HL-60 (cell line): ENCODE results near the gene PTPRG.

Experiments
- CTCF ChIP-seq: IDR thresholded peaks from one replicate; pipeline ENCODE4 v1.5.1; 2011; ENCODE audit warnings: low read length, control low read depth, inconsistent platforms; ENCODE audit not compliant: insufficient read depth
- POLR2AphosphoS5 ChIP-seq: IDR thresholded peaks from 2 replicates; pipeline ENCODE4 v1.6.1; 2012; ENCODE audit warnings: low read depth
- REST ChIP-seq: IDR thresholded peaks from 2 replicates; pipeline ENCODE4 v1.6.1; 2012; ENCODE audit warnings: low read depth; ENCODE audit not compliant: insufficient replicate concordance

DNA sequence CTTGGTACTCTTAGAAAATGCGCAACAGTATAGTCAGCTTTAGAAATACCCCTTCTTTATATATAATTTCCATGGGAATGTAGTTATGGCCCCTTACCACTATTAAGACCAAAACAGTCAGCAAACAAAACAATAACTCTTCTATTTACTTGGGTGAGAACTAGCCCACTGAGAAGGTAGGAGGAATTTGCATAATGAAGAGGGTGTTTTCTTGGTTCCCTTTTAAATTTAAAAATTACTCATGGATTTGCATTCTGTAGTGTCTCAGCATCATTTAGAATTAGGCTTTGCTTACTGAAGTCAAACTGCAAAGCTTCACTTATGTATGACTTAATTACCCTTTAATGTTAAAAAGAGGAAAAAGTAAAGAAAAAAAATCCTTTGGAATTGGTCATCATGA, 350.8 kb downstream of the PTPRG start:
- no peak for TF ChIP-seq REST
- TF ChIP-seq CTCF: no peak
- no peak for TF ChIP-seq POLR2AphosphoS5
